Activated T-helper 9 cell treated with anti-CD3 and anti-CD28 coated beads, Interleukin-2, amount 50 U/mL, for 16 hours (primary cell): Measurements from ENCODE around the gene CARMIL1.

Experiments used
- DNase-seq: peaks from one replicate; pipeline ENCODE4 v3.0.0-alpha.2; 2020; ENCODE audit warnings: low read depth

The CARMIL1 gene

DNA sequence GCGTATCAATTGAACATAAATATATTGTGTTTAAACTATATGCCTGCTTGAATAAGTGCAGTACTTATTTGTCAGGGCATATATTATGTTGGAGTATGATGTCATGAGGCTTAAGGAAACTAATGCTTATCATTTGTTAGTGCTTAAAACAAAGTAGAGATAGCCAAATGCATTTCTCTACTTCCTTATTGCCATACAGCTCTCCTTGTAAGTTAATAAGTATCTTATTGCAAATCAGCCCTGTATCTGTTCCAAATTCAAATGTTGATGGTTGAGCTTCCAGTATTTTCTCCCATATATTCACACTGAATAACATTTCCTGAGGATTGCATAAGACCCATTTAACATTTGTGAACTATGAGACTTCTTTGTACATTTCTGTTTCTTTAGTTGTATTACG, 57.8 kb downstream of the CARMIL1 start:
- DNase-seq = no peak

DNA sequence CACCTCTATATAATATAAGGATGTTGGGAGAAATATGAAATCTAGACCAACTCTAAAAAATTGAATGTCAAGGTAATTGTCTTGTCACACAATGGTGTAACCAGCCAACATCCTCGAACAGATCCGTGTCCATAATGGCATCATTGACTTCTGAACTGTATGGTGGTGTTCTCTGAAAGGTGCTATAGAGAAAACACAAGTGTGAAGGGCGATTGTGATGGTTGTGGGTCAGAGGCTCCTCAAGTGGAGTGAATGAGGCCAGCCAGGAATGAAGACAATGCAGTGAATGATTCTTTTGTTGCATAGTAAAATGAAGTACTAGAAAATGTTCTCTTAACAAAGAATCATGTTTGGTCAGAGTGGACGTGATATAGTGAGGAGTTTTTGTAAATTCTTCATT, 58.3 kb downstream of the CARMIL1 start:
- no peak for DNase-seq

DNA sequence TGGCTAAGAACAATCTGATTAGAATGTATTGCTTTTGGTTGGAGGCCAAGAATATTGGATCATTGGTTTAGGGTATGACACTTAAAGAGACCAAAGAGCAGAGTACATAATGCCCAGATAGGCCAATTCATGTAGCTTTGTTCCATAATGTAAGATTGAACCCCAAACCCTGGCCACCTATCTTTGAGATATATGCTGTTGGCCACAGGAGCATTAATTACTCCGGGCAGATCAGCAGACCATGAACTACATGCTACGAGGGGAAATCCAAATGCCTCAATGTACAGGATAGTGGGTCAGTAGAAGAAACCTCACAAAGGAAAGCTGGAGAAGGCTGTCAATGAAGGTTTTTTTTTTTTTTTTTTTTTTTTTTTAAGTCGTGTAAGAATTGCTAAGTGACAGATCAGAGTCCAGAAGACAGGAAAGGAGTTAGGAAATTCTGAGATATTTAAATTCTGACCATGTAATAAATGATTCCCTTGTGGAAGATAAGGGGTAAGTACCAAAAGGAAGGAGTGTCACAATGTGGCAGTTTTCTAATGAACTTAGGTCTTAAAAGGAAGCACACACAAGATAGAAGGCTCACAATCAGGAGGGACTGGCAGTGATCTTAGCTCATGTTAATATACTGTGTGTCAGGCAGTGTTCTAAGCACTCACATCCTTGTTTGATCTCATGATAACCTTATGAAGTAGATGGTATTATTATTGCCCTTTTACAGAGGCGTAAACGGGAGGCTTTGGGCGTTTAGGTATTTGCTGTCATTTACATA, 61.4 kb downstream of the CARMIL1 start:
- DNase-seq = no peak

DNA sequence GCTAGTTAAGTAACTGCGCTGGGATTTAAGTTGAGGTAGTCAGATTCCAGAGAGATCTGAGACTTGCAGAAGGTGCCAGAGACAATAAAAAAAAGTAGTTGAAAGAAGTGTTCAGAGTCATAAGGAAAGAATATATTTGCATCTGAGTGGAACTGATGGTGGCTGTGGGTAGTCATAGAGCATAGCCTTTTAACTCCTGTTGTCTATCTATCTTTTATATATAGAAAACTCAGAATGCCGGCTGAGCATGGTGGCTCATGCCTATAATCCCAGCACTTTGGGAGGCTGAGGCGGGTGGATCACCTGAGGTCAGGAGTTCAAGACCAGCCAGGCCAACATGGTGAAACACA, 62.0 kb downstream of the CARMIL1 start:
- no peak for DNase-seq

DNA sequence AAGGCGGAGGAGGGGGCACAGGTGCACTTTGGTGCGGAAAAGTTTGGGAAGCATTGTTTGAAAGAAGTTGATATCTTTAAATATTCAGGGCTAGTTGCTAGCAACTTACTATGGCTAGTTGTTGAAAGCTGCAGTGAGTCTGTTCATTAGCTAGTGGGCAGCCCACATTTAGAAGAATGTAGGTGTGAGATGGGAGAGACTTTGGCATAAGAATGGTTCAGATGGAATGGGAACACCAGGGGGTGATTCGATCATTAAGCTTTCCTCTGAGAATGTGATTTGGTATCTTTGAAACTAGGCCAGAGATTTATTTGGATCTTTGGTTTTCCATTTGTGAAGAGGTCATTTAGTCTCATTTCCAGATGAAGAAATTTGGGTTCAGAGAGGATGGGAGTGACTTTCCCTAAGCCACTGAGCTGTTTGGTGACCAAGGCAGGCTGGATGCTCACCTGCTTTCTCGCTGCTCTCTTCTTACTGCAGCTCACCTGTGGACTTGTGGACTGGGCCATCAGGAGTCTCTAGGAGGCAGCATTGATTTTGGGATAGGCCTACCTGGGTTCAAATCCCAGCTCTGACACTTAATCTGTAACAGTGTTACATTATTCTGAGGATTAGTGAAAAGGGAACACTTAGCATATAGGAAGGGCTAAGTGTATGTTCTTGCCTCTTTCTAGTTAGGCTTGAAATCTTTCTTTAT, 62.9 kb downstream of the CARMIL1 start:
- DNase-seq = no peak

DNA sequence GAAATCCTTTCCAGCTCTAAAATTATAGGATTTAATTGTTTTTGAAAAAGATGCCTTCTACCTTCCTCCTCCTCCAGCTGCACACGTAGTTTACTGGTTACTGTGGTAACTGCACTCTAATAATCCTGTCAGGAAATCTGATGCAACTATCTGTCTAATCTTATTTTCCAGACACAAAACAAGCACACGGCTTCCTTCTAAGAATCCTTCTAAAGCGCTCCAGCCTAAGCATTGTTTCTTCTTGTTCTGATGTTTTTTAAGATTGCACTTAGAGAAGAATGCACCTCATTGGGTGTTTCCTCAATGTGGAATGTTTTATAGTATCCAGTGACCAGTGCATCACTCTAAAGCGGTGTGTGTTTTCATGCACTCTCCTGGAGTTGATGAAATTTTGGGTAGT, 63.6 kb downstream of the CARMIL1 start:
- no peak for DNase-seq

DNA sequence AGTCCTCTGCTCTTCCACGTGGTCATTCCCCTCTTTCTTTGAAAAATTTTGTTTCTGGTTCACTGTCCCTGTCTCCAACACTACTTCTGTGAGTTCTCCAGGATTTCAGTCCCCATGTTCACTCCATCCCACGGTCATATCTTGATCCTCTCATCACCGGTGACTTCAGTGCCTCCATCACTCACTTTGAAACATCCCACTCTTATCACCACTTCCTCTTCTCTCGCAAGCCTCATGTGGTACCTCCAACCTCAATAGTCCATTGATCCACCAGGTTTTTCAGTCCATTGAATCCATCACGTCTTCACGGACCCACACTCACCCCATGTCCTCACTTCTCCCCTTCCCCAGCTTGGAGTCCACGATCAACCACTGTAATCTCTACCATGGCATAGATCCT, 64.8 kb downstream of the CARMIL1 start:
- DNase-seq = no peak

DNA sequence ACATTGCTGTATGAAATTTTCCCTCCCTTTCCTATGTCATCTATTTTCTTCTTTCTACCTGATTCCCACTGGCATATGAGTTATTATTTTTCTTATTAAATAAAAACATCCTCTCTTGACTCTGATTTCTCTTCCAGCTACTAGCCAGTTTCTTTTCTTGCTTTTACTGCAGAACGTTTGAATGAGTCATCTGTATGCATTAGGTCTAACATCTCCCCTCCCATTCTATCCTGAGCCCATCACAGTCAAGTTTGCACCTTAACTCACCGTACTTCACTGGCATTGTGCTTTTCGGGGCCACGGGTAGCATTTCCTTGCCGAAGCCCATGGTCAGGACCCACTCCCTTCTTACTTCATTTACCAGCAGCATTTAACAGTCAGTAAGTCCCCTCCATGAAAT, 65.7 kb downstream of the CARMIL1 start:
- DNase-seq = no peak

DNA sequence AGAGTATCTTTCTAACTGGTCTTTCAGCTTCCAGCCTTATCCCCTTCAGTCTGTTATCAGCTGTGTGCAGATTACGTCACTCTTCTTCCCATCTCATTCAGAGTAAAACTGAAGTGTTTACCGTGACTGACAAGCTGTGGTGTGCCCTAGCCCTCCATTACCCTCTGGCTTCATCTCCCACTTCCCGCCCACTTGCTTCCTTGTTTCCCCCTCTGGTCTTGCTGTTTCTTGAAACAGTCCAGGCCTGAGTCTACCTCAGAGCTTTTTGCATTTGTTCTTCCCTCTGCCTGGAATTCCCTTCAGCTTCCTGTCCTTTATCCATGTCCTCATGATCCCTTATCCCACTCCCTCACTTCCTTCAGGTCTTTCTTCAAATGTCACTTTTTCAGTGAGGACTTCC, 66.9 kb downstream of the CARMIL1 start:
- no peak for DNase-seq

DNA sequence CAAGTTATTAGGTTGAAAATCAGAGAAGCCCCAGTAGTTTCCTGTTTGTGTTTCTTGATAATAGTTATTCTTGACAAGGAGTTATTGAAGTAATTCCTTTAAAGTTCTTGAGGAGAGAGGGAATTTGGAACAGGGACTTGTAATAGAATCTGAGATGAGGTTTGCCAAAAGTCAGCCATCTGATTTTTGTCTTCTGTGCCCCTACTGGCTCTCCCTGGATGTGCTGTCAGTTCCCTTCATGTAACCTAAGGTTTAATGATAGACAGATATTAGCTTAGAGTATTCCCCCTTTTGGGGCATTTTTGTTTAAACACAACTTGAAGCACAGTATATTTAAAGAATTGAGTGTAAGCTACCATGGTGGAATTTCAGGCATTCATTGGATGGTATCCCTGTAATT, 71.4 kb downstream of the CARMIL1 start:
- no peak for DNase-seq

DNA sequence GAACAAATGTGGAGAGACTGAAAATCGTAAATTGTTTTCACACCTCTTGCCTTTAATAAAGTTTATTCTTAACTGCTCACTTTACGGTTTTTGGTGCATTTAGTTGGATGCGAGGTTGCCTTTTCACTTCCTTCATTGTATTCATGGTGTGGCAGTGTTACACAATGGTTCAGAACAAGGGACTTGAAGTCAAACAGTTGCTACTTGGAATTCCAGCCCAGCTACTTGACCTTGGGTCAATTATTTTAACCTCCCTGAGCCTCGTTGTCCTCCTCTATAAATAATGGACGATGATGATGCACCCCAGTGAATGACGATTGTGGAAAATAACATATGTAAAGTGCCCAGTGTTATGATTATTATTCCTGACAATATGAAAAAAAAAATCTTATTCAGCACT, 72.3 kb downstream of the CARMIL1 start:
- no peak for DNase-seq

DNA sequence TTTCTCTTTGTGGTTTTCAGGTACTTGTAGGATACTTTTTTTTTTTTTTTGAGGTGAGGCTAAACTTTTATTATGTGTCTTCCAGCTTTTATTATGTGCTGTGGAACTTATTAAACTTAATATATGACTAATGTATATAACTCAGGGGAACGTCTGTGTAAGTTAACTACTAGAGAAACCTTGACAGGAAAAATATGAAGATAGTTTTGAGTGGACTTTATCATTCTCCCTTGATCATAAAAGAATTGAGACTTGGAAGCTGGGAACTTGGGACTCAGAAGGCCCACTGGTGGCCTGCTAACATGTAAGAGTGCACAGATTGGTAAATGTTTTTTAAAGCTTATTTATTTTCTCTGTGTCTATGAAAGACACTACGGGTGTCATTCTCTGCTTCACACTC, 73.1 kb downstream of the CARMIL1 start:
- DNase-seq = no peak

DNA sequence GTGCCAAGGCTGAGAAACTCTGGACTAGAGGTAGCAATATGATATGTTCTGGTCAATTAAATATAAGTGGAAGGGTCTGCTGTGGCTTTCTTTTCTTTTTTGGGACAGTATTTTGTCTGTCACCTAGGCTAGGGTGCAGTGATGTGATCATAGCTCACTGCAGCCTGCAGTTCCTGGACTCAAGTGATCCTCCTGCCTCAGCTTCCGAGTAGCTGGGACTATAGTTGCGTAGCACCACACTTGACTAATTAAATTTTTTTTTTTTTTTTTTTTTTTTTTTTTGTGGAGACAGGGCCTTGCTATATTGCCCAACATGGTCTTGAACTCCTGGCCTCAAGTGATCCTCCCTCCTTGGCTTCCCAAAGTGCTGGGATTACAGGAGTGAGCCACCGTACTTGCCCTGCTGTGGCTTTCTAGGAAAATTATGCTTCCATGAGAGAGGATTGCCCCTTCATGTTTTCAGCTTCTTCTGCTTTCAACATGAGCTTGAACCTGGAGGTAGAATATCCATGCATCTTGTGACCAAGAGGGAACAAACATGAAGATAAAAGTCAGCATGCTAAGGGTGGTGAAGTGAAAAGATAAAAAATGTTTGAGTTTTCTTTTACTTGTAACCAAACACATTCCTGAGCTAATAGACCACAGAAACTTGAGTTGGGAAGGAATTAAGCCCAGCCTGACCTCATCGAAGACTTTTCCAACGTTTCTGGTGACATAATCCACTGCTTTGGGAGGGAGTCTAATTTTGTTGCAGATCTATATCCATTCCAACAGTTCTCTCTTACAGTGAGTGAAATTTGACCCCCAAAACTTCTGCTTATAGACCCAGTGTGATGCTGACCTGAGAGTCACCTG, 75.1 kb downstream of the CARMIL1 start:
- DNase-seq = no peak

DNA sequence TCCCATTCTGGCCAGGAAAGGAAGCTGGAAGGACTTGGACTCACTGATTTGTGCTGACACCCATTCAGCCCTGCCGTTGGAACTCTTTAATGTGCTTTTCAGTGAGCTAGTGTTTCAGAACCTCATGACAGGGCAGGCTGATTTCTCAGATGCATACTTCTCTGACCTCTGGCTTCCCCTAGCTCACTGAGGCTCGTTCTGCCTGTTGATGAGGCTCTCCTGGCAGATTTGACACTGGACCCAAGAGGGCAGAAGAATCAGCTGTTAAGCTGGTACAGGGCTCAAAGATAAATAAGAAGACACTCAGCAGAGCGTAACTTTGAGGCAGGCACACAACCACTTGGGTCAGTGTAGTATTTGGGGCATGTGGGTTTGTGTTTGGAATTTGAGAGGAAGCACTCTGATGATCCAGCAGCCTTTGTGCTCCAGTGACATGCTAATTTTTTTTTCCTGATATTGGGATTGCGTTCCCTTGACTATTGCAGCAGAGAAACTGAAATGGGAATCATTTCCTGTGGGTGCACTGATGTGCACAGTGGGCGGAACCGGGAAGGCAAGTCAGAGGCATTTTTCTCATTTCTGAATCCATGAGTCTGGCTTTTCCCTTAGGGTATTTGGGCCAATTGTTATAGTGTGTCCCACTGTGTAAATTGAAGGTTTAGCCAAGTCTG, 80.2 kb downstream of the CARMIL1 start:
- DNase-seq = no peak

DNA sequence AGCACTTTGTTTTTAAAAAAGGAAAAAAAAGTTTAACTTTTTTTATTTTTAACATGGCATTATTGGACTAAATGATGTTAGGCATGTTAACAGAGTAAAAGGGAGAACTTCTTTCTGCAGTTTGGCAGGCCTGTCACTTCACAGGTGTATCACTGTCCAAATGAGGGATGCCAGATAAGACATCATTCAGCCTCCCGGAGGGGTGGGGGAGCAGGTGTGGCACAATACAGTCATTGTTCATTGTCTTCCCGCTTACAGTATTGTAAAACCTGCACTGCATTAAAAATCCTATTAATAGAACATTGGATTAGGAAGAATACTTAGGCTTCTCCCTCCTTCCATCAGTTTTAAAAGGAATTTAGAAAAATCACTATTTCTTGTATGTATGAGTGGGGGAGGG, 80.7 kb downstream of the CARMIL1 start:
- no peak for DNase-seq

DNA sequence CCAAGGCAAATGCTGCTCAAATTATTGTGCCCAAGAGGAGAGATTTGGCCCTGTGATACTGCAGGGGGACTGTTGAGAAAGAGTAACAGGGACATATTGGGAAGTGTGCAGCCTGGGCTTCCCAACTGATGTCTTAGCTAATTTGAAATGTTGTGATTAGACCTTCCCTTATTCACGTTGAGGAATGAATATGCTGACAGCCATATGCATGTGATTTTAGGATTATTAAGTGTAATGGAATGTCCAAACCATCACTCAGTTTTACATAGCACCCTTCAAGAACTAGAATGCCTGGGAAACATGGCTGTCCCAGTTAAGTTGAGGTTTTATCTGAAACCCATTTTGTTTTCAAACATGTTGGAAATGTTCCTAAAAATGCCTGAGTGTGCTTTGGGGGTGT, 81.4 kb downstream of the CARMIL1 start:
- DNase-seq = no peak

DNA sequence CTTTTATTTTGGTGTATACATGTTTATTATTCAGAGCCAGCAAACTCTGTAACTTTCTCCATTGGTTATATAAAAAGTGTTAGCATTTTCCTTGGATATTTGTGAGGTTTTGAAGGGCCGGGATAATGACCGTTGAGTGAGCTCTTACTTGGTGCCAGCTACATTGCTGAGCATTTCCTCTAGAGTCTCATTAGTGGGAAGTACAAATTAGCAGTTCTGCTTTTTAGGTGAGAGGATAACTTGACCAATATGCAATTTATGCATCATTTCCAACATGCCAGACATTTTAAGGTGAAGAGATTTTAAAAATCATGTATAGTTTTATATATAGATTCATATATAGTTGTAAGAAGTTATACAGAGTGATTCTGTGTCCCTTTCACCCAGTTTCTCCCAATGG, 84.3 kb downstream of the CARMIL1 start:
- no peak for DNase-seq

DNA sequence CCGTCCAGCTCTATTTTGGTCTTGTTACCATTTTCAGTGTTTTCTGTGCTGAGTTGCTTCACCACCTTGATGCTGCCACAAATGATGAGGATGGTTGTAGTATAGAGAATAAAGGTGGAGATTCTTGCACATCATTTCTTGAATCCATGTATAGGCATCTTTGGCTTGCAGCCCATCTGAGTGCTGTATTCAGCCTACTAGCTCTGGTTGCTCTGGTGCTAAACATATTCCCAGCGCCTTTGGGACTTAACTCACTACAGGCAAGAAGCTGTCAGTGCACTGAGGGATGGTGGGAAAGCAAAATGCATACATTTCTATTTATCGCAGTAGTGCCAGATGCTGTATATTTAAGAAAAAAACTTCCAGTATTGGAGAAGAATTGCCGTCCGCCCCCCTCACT, 86.0 kb downstream of the CARMIL1 start:
- DNase-seq = no peak

DNA sequence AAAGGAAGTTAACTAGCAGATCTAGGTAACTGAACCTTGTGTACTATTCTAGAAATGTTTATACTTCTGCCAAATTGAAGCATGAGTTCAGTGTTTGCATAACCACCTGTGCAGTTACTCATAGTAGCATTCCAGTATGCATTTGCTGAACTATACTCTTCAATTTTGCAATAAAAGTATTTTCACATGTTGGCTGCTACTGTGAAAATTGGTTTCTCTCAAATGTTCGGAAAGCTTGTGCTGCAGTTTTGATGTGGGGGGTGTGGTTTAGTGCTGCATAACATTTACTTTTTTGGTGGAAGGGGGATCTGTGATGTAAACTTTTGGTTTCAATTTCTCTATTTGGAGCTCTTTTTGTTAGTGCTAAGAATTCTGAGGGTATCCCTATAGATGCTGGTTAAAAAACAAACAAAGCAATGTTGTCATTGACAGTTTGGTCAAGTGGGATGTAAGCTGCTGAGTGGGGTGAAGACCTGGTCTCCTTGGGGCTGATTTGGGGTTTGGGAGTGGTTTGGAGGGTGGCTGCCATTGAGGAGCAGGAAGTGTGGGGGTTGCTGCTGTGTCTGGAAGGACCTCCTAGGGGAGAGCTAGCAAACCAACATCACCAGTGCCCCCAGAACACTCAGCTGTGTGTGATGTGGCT, 87.8 kb downstream of the CARMIL1 start:
- DNase-seq = no peak

DNA sequence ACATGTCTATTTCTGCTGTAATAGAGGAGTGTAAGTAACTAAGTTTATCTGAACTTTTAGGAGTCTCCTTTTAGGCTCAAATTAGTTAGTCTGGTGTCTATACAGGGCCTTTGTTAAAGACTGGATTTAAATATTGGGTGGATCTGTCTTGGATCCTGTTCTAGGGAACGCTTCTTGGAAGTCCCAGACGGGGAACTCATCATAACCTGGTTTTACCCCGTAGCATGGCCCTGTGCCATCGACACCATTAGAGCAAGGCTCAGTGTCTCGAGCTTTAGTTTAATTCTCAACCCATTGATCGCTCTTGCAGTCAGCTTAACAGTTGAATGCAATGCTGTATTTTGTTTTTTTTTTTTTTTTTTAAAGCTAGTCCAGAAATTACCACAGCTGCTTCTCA, 89.9 kb downstream of the CARMIL1 start:
- no peak for DNase-seq

DNA sequence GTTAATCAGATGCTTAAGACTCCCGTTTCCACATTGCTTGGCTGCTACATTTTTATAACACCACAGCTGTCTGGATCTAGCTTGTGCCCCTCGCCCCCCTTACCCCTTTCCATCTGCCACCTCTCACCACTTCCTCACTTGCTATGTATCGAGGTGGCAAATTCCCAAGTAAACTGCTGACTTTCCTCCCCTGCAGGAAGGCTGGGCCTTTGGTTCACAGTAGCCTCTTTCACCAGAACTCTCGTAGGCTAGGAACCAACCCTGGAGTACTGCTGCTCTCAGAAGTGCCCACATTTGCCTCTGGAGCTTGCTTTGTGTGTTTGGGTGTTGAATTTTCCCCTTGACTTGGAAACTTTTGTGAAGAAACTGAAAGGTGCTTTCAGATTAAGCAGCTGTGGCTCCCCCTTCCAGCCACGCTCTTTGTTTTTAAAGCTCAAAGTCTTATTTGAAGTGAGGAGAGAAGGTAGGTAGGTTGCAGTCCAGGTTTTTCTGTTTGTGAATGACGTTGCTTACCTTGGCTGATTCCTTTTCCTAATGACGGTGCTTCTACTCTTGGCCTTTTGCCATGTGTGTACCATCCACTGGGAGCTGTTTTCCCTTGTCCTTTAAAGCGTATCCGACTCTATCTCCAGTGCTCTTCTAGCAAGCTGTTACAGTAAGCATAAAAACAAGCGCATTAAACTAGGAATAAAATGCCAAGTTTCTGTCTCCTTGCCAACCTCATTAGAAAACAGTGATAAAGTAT, 90.4 kb downstream of the CARMIL1 start:
- no peak for DNase-seq
